Measurements from ENCODE around the gene SLC2A3.
"Not testable (repeated sequence)": the region's sequence is repeated elsewhere in the genome, so short reads cannot be mapped to it uniquely, and the experiment has no call there.

DNA sequence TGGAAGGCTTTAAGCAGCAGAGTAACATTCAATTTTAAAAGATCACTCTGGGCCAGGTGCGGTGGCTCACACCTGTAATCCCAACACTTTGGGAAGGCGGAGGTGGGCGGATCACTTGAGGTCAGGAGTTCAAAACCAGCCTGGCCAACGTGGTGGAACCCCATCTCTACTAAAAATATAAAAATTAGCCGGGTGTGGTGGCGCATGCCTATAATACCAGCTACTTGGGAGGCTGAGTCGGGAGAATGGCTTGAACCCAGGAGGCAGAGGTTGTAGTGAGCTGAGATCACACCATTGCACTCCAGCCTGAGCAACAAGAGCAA is 17.8 kb downstream of the SLC2A3 start:
- not testable (repeated sequence) for TF ChIP-seq POLR2AphosphoS5 (IDR thresholded peaks at IDR 0.05; ENCODE audit: insufficient read depth, low read depth, low read length); CTCF (IDR thresholded peaks at IDR 0.05; ENCODE audit: extremely low read depth in 1 of 2, insufficient read depth in 1 of 2, low read depth in 1 of 2, low read length in 2 of 2); POLR2A (IDR thresholded peaks at IDR 0.05; ENCODE audit: low read depth, low read length); EZH2 (IDR thresholded peaks at IDR 0.05; ENCODE audit: borderline replicate concordance, low read depth, low read length, severe bottlenecking); MAX (IDR thresholded peaks at IDR 0.05; ENCODE audit: insufficient read depth, insufficient read length); FOS (IDR thresholded peaks at IDR 0.05; ENCODE audit: borderline replicate concordance, insufficient read depth, low read length); GATA2 (IDR thresholded peaks at IDR 0.05; ENCODE audit: insufficient read depth, insufficient read length, low read depth, low read length); MYC (IDR thresholded peaks at IDR 0.05; ENCODE audit: low read depth, low read length)
